Urothelium cell line (cell line): Measurements from ENCODE around the gene RABGAP1.

ENCODE experiments used
- DNase-seq: peaks from one replicate; pipeline ENCODE4 v3.0.0; 2011; ENCODE audit warnings: low spot score, mixed read lengths
- FAIRE-seq: peaks from 2 replicates; lab custom pipeline; 2011; peaks lifted over from hg19 to GRCh38; lab: Jason Lieb, UNC

Gene RABGAP1

DNA sequence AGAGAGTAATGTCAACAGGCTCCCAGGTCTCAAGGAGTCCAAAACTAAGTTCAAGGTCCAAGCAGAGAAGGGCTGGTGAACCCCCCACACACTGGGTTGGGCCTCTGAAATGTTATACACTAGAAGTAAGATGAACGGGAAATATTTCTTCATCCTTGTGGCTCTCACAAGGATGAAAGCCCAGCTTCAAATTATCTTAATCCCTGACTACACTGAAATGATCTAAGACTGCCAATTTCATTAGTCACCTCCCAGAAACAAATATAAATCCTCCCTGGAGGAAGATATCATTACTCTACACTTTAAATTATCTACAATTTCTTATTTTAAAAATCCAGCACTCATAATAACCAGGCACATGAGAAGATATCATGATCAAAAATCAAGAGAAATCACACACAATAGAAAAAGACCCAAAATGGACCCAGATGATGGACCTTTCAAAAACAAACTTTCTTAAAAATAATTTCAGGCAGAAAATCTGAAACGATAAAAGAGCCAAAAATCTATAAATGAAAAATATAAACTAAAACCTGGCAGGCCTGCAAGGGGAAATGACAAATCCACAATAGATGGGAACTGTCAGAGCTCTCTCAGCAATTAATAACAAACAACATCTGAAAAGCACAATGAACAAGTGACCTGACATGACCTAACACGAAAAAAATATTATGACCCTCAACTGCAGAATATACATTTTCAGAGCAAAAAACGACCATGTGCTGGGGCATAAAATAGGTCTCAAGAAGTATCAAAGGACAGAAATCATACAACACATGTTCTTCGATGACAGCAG lies 210.1 kb downstream of the RABGAP1 start:
- DNase-seq (no peak), FAIRE-seq (no peak)
